22Rv1 (cell line): ENCODE measurements around the gene ME3.

Source experiments
- CTCF ChIP-seq: fragments of 450-650 bp; IDR thresholded peaks from 2 replicates; pipeline ENCODE4 v1.5.1; 2017; ENCODE audit warnings: mild to moderate bottlenecking
- ZFX ChIP-seq: fragments of 450-650 bp; IDR thresholded peaks from 2 replicates; pipeline ENCODE4 v1.6.1; 2017; ENCODE audit warnings: antibody characterized with exemption, borderline replicate concordance

DNA sequence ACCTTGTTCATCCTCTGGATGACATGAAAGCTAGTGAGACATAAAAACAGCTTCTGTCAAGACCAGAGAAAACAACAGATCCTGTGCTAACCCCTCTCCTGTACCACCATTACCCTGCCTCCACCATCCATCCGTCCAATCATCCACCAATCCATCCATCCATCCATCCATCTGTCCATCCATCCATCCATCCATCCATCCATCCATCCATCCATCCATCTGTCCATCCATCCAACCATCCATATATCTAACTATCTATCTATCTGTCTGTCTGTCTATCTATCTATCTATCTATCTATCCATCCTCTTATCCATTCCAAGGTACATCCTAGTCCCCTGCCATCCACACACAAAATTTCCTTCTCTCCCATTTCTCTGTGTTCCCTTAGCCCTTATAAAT lies 46.6 kb upstream of the ME3 start:
- no peak for TF ChIP-seq CTCF
- no peak for TF ChIP-seq ZFX
